ENCODE measurements around the gene CFAP251. TPM values are rescaled to one million over a fixed set of nuclear protein-coding genes. Genes with fewer than 3 reads are reported as not detected.

CFAP251 gene
- total RNA-seq, 1 experiment from 2014 or later, result 3.8 TPM

DNA sequence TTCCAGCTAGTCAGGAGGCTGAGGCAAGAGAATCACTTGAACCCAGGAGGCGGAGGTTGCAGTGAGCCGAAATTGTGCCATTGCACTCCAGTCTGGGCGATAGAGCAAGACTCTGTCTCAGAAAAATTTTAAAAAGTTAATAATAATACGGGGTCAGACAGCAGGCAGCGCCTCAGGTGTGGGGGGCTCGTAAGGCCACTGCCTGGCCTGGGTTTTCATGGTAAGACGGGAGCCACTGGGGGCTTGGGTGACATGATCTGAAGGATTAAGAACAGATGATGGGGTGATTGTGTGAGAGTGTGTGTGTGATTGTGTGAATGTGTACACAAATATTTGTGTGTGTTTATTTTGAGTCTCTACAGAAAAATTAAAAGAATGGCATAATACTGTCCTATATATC lies 126.9 kb downstream of the CFAP251 start:
- H3K36me3 Mint-ChIP-seq (ENCODE audit: insufficient read depth, unreplicated experiment), result peaks cover 66% of the 10 kb centered on the region
- BruUV-seq (replicated peaks), result no TSS peak

GRCh38 chr12:122046145-122046544 lies 127.8 kb downstream of the CFAP251 start:
- no peak overlapping the region for H3K27ac Mint-ChIP-seq (ENCODE audit: unreplicated experiment)
- H3K36me3 Mint-ChIP-seq (ENCODE audit: insufficient read depth, unreplicated experiment), result peaks cover 62% of the 10 kb centered on the region
- DNase-seq, result no peak
- intact Hi-C loops (cut with micrococcal nuclease; ENCODE audit: unreplicated experiment), result no loop called here
- H3K9me3 Mint-ChIP-seq (ENCODE audit: low read depth, unreplicated experiment), result no peaks in the 10 kb centered on the region
- peaks cover 5% of the 10 kb centered on the region for H3K4me1 Mint-ChIP-seq (ENCODE audit: low read depth, unreplicated experiment)
- CTCF ChIA-PET, result interaction anchor here (0.7 kb wide), 1 partner anchor 162 kb away, joined by 4 read pairs; no protein-coding TSS in a partner anchor
- no TSS peak for BruUV-seq (replicated peaks)
- no peaks in the 10 kb centered on the region for H3K27me3 Mint-ChIP-seq (ENCODE audit: unreplicated experiment)
- TF ChIP-seq, protein P1, sequence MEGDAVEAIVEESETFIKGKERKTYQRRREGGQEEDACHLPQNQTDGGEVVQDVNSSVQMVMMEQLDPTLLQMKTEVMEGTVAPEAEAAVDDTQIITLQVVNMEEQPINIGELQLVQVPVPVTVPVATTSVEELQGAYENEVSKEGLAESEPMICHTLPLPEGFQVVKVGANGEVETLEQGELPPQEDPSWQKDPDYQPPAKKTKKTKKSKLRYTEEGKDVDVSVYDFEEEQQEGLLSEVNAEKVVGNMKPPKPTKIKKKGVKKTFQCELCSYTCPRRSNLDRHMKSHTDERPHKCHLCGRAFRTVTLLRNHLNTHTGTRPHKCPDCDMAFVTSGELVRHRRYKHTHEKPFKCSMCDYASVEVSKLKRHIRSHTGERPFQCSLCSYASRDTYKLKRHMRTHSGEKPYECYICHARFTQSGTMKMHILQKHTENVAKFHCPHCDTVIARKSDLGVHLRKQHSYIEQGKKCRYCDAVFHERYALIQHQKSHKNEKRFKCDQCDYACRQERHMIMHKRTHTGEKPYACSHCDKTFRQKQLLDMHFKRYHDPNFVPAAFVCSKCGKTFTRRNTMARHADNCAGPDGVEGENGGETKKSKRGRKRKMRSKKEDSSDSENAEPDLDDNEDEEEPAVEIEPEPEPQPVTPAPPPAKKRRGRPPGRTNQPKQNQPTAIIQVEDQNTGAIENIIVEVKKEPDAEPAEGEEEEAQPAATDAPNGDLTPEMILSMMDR (IDR thresholded peaks at IDR 0.05; ENCODE audit: unreplicated experiment), result no peak
- no peak overlapping the region for H3K4me3 Mint-ChIP-seq (ENCODE audit: low read depth, unreplicated experiment)

More for the DNA sequence above, 126.9 kb downstream of the CFAP251 start:
- no peaks in the 10 kb centered on the region for H3K27me3 Mint-ChIP-seq (ENCODE audit: unreplicated experiment)
- H3K27ac Mint-ChIP-seq (ENCODE audit: unreplicated experiment), result no peak overlapping the region
- no peak overlapping the region for H3K4me3 Mint-ChIP-seq (ENCODE audit: low read depth, unreplicated experiment)
- TF ChIP-seq, protein P1 (IDR thresholded peaks at IDR 0.05; ENCODE audit: unreplicated experiment), result no peak
- H3K9me3 Mint-ChIP-seq (ENCODE audit: low read depth, unreplicated experiment), result no peaks in the 10 kb centered on the region
- peaks cover 14% of the 10 kb centered on the region for H3K4me1 Mint-ChIP-seq (ENCODE audit: low read depth, unreplicated experiment)
- DNase-seq, result no peak
- intact Hi-C loops (cut with micrococcal nuclease; ENCODE audit: unreplicated experiment), result no loop called here
- CTCF ChIA-PET, result no interaction called here

DNA sequence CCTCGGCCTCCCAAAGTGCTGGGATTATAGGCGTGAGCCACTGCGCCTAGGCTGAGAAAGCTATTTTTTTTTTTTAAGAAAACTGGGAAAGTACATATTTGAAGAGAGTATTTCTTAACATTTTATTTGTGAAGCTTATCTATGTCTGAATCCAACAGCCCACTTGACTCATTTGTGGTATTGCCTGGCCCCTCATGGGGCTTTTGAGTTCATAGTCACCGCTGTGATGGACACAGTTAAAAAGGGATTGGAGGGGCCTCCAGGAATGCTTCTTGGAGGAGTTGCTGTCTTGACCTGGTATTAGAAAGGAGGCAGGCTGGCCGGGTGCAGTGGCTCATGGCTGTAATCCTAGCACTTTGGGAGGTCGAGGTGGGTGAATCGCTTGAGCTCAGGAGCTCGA lies 129.8 kb downstream of the CFAP251 start:
- Mint-ChIP-seq H3K27me3 (ENCODE audit: unreplicated experiment) (no peaks in the 10 kb centered on the region), H3K27ac (ENCODE audit: unreplicated experiment) (no peak overlapping the region), H3K4me3 (ENCODE audit: low read depth, unreplicated experiment) (no peak overlapping the region), H3K9me3 (ENCODE audit: low read depth, unreplicated experiment) (no peaks in the 10 kb centered on the region), H3K4me1 (ENCODE audit: low read depth, unreplicated experiment) (no peaks in the 10 kb centered on the region), H3K36me3 (ENCODE audit: insufficient read depth, unreplicated experiment) (peaks cover 52% of the 10 kb centered on the region)
- intact Hi-C loops (cut with micrococcal nuclease; ENCODE audit: unreplicated experiment), result no loop called here
- BruUV-seq (replicated peaks), result no TSS peak
- TF ChIP-seq, protein P1 (IDR thresholded peaks at IDR 0.05; ENCODE audit: unreplicated experiment), result no peak
- DNase-seq, result no peak
- CTCF ChIA-PET, result no interaction called here

- H3K27ac Mint-ChIP-seq (ENCODE audit: unreplicated experiment), result no peak overlapping the region
- CTCF ChIA-PET, result no interaction called here
- H3K9me3 Mint-ChIP-seq (ENCODE audit: low read depth, unreplicated experiment), result no peaks in the 10 kb centered on the region
- H3K27me3 Mint-ChIP-seq (ENCODE audit: unreplicated experiment), result no peaks in the 10 kb centered on the region
- peaks cover 9% of the 10 kb centered on the region for H3K4me1 Mint-ChIP-seq (ENCODE audit: low read depth, unreplicated experiment)
- TF ChIP-seq, protein P1 (IDR thresholded peaks at IDR 0.05; ENCODE audit: unreplicated experiment), result no peak
- no TSS peak for BruUV-seq (replicated peaks)
- peaks cover 46% of the 10 kb centered on the region for H3K36me3 Mint-ChIP-seq (ENCODE audit: insufficient read depth, unreplicated experiment)
- intact Hi-C loops (cut with micrococcal nuclease; ENCODE audit: unreplicated experiment), result no loop called here
- no peak for DNase-seq
- no peak overlapping the region for H3K4me3 Mint-ChIP-seq (ENCODE audit: low read depth, unreplicated experiment)
Measured at GRCh38 chr12:122049827-122050226, 131.4 kb downstream of the CFAP251 start.

Measured in Calu3 (cell line).